ENCODE data around the gene C10orf95. TPM values are rescaled to one million over a fixed set of nuclear protein-coding genes. Genes with fewer than 3 reads are reported as not detected.

The C10orf95 gene
- total RNA-seq, 1 donor from 2014 or later, result 0.20 TPM

DNA sequence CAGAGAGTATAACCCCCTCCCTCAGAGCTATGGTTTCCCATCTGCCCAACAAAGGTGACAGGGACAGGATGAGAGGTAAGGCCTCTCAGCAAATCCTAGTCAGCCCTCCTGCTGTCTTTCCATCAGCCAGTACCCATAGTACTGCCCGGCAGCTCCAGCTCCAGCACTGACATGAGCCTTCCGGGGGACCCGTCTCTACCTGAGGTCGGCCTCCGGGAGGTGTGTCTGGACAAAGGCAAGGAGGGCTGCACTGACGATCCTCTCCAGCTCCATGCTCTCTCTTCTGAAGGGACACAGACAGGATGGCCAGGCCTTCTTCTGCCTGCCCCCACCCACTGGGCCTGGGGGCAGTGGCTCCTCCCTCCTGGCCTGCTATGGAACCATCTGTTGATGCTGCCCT, 26.4 kb downstream of the C10orf95 start:
- Mint-ChIP-seq H3K4me3 (ENCODE audit: unreplicated experiment) (no peak overlapping the region), H3K27ac (ENCODE audit: unreplicated experiment) (no peak overlapping the region), H3K4me1 (ENCODE audit: low read depth, unreplicated experiment) (peaks cover 5% of the 10 kb centered on the region), H3K36me3 (ENCODE audit: low read depth, unreplicated experiment) (peaks cover 15% of the 10 kb centered on the region), H3K9me3 (ENCODE audit: unreplicated experiment) (no peaks in the 10 kb centered on the region), H3K27me3 (ENCODE audit: low read depth, unreplicated experiment) (no peaks in the 10 kb centered on the region)
- no peak overlapping the region for H3K4me3 ChIP-seq (ENCODE audit: insufficient read depth, low read depth, low read length)
- no peak overlapping the region for H3K27ac ChIP-seq (ENCODE audit: low read depth, low read length)
- H3K4me2 ChIP-seq (ENCODE audit: low read length), result no peak overlapping the region
- H3K4me1 ChIP-seq (ENCODE audit: insufficient read depth, low read length), result peaks cover 22% of the 10 kb centered on the region
- no peaks in the 10 kb centered on the region for H3K27me3 ChIP-seq (ENCODE audit: insufficient read depth, low read length)
- H3K9ac ChIP-seq (ENCODE audit: low read length), result no peak overlapping the region
- H3K36me3 ChIP-seq (ENCODE audit: insufficient read depth, low read length), result no peaks in the 10 kb centered on the region
- H4K20me1 ChIP-seq (ENCODE audit: insufficient read depth, low read length), result peaks cover 32% of the 10 kb centered on the region
- FAIRE-seq (no peak), DNase-seq (ENCODE audit: low read depth) (no peak)
- TF ChIP-seq, protein P1, sequence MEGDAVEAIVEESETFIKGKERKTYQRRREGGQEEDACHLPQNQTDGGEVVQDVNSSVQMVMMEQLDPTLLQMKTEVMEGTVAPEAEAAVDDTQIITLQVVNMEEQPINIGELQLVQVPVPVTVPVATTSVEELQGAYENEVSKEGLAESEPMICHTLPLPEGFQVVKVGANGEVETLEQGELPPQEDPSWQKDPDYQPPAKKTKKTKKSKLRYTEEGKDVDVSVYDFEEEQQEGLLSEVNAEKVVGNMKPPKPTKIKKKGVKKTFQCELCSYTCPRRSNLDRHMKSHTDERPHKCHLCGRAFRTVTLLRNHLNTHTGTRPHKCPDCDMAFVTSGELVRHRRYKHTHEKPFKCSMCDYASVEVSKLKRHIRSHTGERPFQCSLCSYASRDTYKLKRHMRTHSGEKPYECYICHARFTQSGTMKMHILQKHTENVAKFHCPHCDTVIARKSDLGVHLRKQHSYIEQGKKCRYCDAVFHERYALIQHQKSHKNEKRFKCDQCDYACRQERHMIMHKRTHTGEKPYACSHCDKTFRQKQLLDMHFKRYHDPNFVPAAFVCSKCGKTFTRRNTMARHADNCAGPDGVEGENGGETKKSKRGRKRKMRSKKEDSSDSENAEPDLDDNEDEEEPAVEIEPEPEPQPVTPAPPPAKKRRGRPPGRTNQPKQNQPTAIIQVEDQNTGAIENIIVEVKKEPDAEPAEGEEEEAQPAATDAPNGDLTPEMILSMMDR (IDR thresholded peaks at IDR 0.05; ENCODE audit: insufficient read depth, low read depth, low read length), result no peak
- TF ChIP-seq EZH2 (IDR thresholded peaks at IDR 0.05; ENCODE audit: insufficient read depth, low read length), result no peak
- H3K9me3 ChIP-seq (ENCODE audit: insufficient read depth, low read depth, low read length), result no peaks in the 10 kb centered on the region
- no peak overlapping the region for H2AFZ ChIP-seq (ENCODE audit: low read depth, low read length)
- peaks cover 12% of the 10 kb centered on the region for H3K79me2 ChIP-seq (ENCODE audit: insufficient read depth, low read length)

DNA sequence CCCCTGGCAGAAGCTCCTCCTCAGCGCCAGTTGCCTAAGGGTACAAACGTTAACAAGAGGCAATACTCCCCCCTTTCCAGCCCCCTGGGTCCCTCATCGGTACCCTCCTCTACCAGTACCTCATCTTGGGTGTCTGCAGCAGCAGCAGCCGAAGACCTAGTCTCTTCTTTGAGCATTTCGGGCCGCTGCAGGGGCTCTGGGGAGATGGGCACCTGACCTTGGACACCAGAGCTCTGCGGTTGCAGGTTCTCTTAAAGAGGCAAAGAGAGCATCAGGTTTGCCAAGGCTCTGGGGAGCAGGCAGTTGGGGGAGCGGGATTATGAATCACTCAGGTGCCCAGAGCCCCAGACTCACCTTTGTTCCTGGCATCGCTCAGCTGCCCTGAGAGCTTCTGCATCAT, 27.2 kb downstream of the C10orf95 start:
- no peaks in the 10 kb centered on the region for H3K27me3 ChIP-seq (ENCODE audit: insufficient read depth, low read length)
- no peak overlapping the region for H3K27ac ChIP-seq (ENCODE audit: low read depth, low read length)
- H3K36me3 ChIP-seq (ENCODE audit: insufficient read depth, low read length), result no peaks in the 10 kb centered on the region
- H3K9ac ChIP-seq (ENCODE audit: low read length), result no peak overlapping the region
- no peaks in the 10 kb centered on the region for H3K9me3 ChIP-seq (ENCODE audit: insufficient read depth, low read depth, low read length)
- H3K4me3 Mint-ChIP-seq (ENCODE audit: unreplicated experiment), result no peak overlapping the region
- DNase-seq (ENCODE audit: low read depth) (no peak), FAIRE-seq (no peak)
- TF ChIP-seq, protein P1 (IDR thresholded peaks at IDR 0.05; ENCODE audit: insufficient read depth, low read depth, low read length), result no peak
- TF ChIP-seq EZH2 (IDR thresholded peaks at IDR 0.05; ENCODE audit: insufficient read depth, low read length), result no peak
- H3K36me3 Mint-ChIP-seq (ENCODE audit: low read depth, unreplicated experiment), result peaks cover 15% of the 10 kb centered on the region
- no peaks in the 10 kb centered on the region for H3K9me3 Mint-ChIP-seq (ENCODE audit: unreplicated experiment)
- H3K27me3 Mint-ChIP-seq (ENCODE audit: low read depth, unreplicated experiment), result peaks cover under 1% of the 10 kb centered on the region
- H3K4me3 ChIP-seq (ENCODE audit: insufficient read depth, low read depth, low read length), result no peak overlapping the region
- H2AFZ ChIP-seq (ENCODE audit: low read depth, low read length), result no peak overlapping the region
- H3K27ac Mint-ChIP-seq (ENCODE audit: unreplicated experiment), result peak overlapping the region; percentile 12
- H3K4me2 ChIP-seq (ENCODE audit: low read length), result no peak overlapping the region
- H3K4me1 Mint-ChIP-seq (ENCODE audit: low read depth, unreplicated experiment), result peaks cover 5% of the 10 kb centered on the region
- peaks cover 12% of the 10 kb centered on the region for H3K79me2 ChIP-seq (ENCODE audit: insufficient read depth, low read length)
- peaks cover 26% of the 10 kb centered on the region for H3K4me1 ChIP-seq (ENCODE audit: insufficient read depth, low read length)
- peaks cover 28% of the 10 kb centered on the region for H4K20me1 ChIP-seq (ENCODE audit: insufficient read depth, low read length)

GRCh38 chr10:102423372-102423968, 27.9 kb downstream of the C10orf95 start:
- Histone ChIP-seq H3K4me1 (ENCODE audit: insufficient read depth, low read length) (peaks cover 26% of the 10 kb centered on the region), H3K36me3 (ENCODE audit: insufficient read depth, low read length) (no peaks in the 10 kb centered on the region), H3K27me3 (ENCODE audit: insufficient read depth, low read length) (no peaks in the 10 kb centered on the region), H3K27ac (ENCODE audit: low read depth, low read length) (no peak overlapping the region), H3K4me2 (ENCODE audit: low read length) (no peak overlapping the region), H2AFZ (ENCODE audit: low read depth, low read length) (no peak overlapping the region), H4K20me1 (ENCODE audit: insufficient read depth, low read length) (peaks cover 28% of the 10 kb centered on the region), H3K79me2 (ENCODE audit: insufficient read depth, low read length) (peaks cover 12% of the 10 kb centered on the region), H3K9me3 (ENCODE audit: insufficient read depth, low read depth, low read length) (no peaks in the 10 kb centered on the region), H3K9ac (ENCODE audit: low read length) (no peak overlapping the region), H3K4me3 (ENCODE audit: insufficient read depth, low read depth, low read length) (no peak overlapping the region)
- H3K4me3 Mint-ChIP-seq (ENCODE audit: unreplicated experiment), result peak overlapping the region; percentile 64
- H3K36me3 Mint-ChIP-seq (ENCODE audit: low read depth, unreplicated experiment), result peaks cover 15% of the 10 kb centered on the region
- FAIRE-seq, result no peak
- TF ChIP-seq EZH2 (IDR thresholded peaks at IDR 0.05; ENCODE audit: insufficient read depth, low read length), result no peak
- TF ChIP-seq, protein P1 (IDR thresholded peaks at IDR 0.05; ENCODE audit: insufficient read depth, low read depth, low read length), result no peak
- H3K27ac Mint-ChIP-seq (ENCODE audit: unreplicated experiment), result no peak overlapping the region
- peaks cover 5% of the 10 kb centered on the region for H3K4me1 Mint-ChIP-seq (ENCODE audit: low read depth, unreplicated experiment)
- H3K9me3 Mint-ChIP-seq (ENCODE audit: unreplicated experiment), result no peaks in the 10 kb centered on the region
- peaks cover 3% of the 10 kb centered on the region for H3K27me3 Mint-ChIP-seq (ENCODE audit: low read depth, unreplicated experiment)
- DNase-seq (ENCODE audit: low read depth), result no peak
